OCI-LY3 (cell line): ENCODE measurements around the gene SIRT3.
A peak's percentile ranks its signal among the peaks of the same experiment; 100 is the strongest.
"Not testable (repeated sequence)": the region's sequence is repeated elsewhere in the genome, so short reads cannot be mapped to it uniquely, and the experiment has no call there.

Experiments used
- CTCF ChIP-seq: fragments of 200-600, 300-600 bp; sonication (generic); IDR thresholded peaks from 2 replicates; pipeline ENCODE4 v1.5.1; 2014; ENCODE audit warnings: antibody characterized with exemption, low read length, low read depth
- EZH2phosphoT487 ChIP-seq: fragments of 200-600 bp; shearing (Covaris generic); IDR thresholded peaks from 2 replicates; pipeline ENCODE4 v1.6.1; 2018; ENCODE audit warnings: antibody characterized with exemption, mixed run types, low read depth

- peak; percentile 17; the same call in 1 of the 2 replicates for TF ChIP-seq CTCF
- TF ChIP-seq EZH2phosphoT487, result not testable (repeated sequence)
These were observed 44.4 kb downstream of the SIRT3 start for GRCh38 chr11:191490-192478.
